GM10248 (cell line): ENCODE results near the gene FNBP1.

Source experiments
- CTCF ChIA-PET: fragments of 300-600 bp; sonication (Branson Sonifier 250); formaldehyde crosslinking; extraction: SDS; loops from one replicate; lab custom pipeline; 2021; ENCODE audit warnings: antibody characterized with exemption; lab: Yijun Ruan, JAX
- POLR2A ChIA-PET: fragments of 350-650 bp; sonication (Branson Sonifier 250); formaldehyde crosslinking; extraction: SDS; loops from one replicate; lab custom pipeline; 2020; ENCODE audit warnings: antibody characterized with exemption; lab: Yijun Ruan, JAX
- DNase-seq: peaks from one replicate; pipeline ENCODE4 v3.0.0; 2012; ENCODE audit errors: extremely low spot score
- TF ChIP-seq, protein P1 (sequence below): IDR thresholded peaks from 2 replicates; pipeline ENCODE4 v1.5.1; 2012; ENCODE audit warnings: mild to moderate bottlenecking, low read depth; ENCODE audit errors: extremely low read depth, missing control alignments, control extremely low read depth

FNBP1 gene

DNA sequence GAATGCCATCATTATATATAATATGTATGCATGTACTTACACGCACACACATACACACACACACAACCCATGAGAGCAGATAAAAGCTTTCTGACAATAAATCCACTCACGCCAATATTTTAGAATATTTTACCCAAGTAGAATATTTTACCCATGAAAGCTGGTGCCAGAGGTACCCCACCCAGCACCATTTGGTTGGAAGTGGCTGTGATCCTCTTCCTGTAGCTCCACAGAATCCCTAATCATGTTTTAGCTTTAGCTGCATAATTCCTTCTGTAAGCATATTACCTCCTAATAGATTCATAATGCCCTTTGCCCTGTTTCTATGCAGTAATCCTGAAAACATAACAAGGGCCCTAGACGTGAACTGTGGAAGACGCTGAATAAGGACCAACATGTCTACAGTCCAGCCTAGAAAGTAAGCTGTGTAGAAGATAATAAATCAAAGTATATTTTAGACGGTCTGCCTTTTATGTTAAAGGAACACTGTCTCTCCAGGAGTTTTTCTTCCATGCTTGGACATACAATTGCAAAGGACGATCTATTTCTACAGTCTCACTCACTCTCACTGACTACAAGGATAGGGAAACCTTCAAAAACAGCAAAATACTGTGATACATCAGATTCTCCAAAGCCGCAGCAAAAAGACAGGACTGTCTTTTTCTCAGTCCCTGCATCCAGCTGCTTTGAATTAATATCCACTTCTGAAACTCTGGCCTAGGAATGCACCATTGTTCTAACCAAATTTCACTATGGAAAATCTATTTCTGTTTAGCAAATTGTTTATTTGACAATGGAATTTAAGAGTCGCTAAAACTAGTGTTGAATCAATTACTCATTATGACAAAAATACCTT, 109.6 kb downstream of the FNBP1 start:
- POLR2A ChIA-PET = interaction anchor here (0.5 to 1.6 kb wide), 5 partner anchors 8 to 104 kb away, joined by 3 to 8 read pairs (median 6); no protein-coding TSS in a partner anchor
- CTCF ChIA-PET = interaction anchor here (0.8 to 1.7 kb wide), 11 partner anchors 10 to 173 kb away, joined by 3 to 5 read pairs (median 3); no protein-coding TSS in a partner anchor
- no peak for DNase-seq
- TF ChIP-seq, protein P1, sequence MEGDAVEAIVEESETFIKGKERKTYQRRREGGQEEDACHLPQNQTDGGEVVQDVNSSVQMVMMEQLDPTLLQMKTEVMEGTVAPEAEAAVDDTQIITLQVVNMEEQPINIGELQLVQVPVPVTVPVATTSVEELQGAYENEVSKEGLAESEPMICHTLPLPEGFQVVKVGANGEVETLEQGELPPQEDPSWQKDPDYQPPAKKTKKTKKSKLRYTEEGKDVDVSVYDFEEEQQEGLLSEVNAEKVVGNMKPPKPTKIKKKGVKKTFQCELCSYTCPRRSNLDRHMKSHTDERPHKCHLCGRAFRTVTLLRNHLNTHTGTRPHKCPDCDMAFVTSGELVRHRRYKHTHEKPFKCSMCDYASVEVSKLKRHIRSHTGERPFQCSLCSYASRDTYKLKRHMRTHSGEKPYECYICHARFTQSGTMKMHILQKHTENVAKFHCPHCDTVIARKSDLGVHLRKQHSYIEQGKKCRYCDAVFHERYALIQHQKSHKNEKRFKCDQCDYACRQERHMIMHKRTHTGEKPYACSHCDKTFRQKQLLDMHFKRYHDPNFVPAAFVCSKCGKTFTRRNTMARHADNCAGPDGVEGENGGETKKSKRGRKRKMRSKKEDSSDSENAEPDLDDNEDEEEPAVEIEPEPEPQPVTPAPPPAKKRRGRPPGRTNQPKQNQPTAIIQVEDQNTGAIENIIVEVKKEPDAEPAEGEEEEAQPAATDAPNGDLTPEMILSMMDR = no peak

GRCh38 chr9:129932303-129933151, 110.5 kb downstream of the FNBP1 start:
- DNase-seq = no peak
- POLR2A ChIA-PET = interaction anchor here (0.5 to 1.6 kb wide), 3 partner anchors 60 to 91 kb away, joined by 3 to 6 read pairs (median 5); no protein-coding TSS in a partner anchor
- CTCF ChIA-PET = interaction anchor here (0.8 to 1.7 kb wide), 8 partner anchors 9 to 174 kb away, joined by 3 to 5 read pairs (median 3); no protein-coding TSS in a partner anchor
- TF ChIP-seq, protein P1 = no peak

GRCh38 chr9:129930743-129931142, 112.2 kb downstream of the FNBP1 start:
- ChIA-PET CTCF (interaction anchor here (0.7 kb wide), 1 partner anchor 11 kb away, joined by 3 read pairs; no protein-coding TSS in a partner anchor), POLR2A (no interaction called here)
- DNase-seq = no peak
- TF ChIP-seq, protein P1 = no peak

DNA sequence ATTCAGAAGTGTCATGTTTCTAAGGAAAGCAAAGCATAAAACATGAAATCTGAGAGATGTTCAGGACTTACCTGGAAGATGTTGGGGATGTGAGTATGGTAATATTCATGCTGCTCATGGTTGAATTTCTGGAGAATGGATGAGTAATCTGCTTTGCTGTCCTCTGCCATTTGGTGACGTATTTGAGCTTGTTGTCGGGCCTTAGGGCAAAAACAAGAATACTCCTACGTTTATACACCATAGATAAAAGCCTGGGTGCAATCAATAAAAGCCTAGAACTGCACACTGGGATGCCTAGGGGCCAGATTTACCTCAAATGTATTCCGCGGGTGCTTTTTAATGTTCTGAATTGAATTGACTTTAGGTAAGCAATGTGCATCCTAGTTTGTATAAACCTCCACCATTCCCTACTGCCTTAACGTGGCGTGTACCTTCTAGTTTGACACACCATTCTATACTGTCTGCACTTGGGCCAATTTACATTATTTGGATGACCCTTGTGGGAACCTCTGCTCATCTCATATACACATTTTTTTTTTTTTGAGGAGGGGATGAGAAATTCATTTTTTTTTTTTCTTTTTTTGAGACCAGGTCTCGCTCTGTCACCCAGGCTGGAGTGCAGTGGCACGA, 113.4 kb downstream of the FNBP1 start:
- ChIA-PET POLR2A (no interaction called here), CTCF (no interaction called here)
- DNase-seq = no peak
- TF ChIP-seq, protein P1 = no peak

DNA sequence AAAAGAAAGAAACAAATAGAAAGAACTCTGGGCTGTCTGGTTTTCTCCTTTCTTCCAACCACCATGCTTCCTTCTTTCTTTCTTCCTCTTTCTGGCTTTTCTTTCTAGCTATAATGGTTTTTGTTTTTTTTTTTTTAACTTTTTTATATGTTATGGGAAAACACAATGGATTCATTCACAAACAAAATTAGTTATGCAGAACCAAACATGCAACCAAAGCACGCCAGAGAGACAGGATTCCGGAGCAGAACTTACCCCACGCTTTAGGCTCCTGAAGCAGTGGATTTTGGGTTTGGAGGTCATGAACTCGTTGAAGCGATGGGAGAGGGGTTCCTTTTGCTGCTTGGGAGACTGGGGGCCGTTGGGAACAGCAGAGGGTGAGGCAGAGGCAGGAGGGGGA, 119.4 kb downstream of the FNBP1 start:
- CTCF ChIA-PET = interaction anchor here (1.5 to 1.6 kb wide), 2 partner anchors 9 to 19 kb away, joined by 5 to 7 read pairs; no protein-coding TSS in a partner anchor
- DNase-seq = no peak
- TF ChIP-seq, protein P1 = no peak
- POLR2A ChIA-PET = interaction anchor here (0.8 kb wide), 1 partner anchor 20 kb away, joined by 3 read pairs; no protein-coding TSS in a partner anchor
